NCI-H1105 treated with DMSO at 0.1 percent for 48 hours (cell line): ENCODE measurements around the gene VCP.

ENCODE experiments used
- DNase-seq: peaks from one replicate; lab custom pipeline; 2025; lab: John Stamatoyannopoulos, UW

The VCP gene

GRCh38 chr9:35014517-35014916, 57.9 kb downstream of the VCP start:
- DNase-seq, result no peak

GRCh38 chr9:35010351-35010958, 62.0 kb downstream of the VCP start:
- DNase-seq, result no peak
